CD4-positive, alpha-beta memory T cell (primary cell): ENCODE data around the gene PTPN4. TPM values are rescaled to one million over a fixed set of nuclear protein-coding genes. Genes with fewer than 3 reads are reported as not detected.

Source experiments
- CTCF ChIA-PET: fragments of 350-600 bp; sonication (Branson Sonifier 250); formaldehyde crosslinking; loops from one replicate; lab custom pipeline; 2021; ENCODE audit warnings: inconsistent platforms; ENCODE audit not compliant: partially characterized antibody; lab: Charles Lee
- POLR2A ChIA-PET: fragments of 350-600 bp; sonication (Branson Sonifier 250); formaldehyde crosslinking; loops from one replicate; lab custom pipeline; 2021; ENCODE audit not compliant: partially characterized antibody; lab: Charles Lee
- DNase-seq, 5 donors: peaks; one replicate each; pipeline versions ENCODE4 v3.0.0 to v3.0.0-alpha.2; 2020 to 2022; ENCODE audit warnings: mixed read lengths in 1 of 5
- H3K27ac ChIP-seq: one replicate; pipeline ENCODE4 v1.7.0; 2013; ENCODE audit warnings: low read depth, low read length
- H3K27me3 ChIP-seq: 2 replicates; pipeline ENCODE4 v1.7.0; 2013; ENCODE audit warnings: mild to moderate bottlenecking, low read length, moderate library complexity; ENCODE audit not compliant: insufficient read depth
- H3K36me3 ChIP-seq: 2 replicates; pipeline ENCODE4 v1.7.0; 2013; ENCODE audit warnings: mild to moderate bottlenecking, low read length, moderate library complexity; ENCODE audit not compliant: insufficient read depth
- H3K4me1 ChIP-seq: 2 replicates; pipeline ENCODE4 v1.7.0; 2013; ENCODE audit warnings: mild to moderate bottlenecking, low read length, moderate library complexity; ENCODE audit not compliant: insufficient read depth
- H3K4me3 ChIP-seq, 2 donors: one replicate each; pipeline ENCODE4 v1.7.0; 2013; ENCODE audit warnings: low read length in 2 of 2, mild to moderate bottlenecking in 1 of 2
- H3K9me3 ChIP-seq, 2 donors: one replicate each; pipeline ENCODE4 v1.7.0; 2013; ENCODE audit warnings: low read length in 2 of 2, control low read depth in 1 of 2; ENCODE audit not compliant: control insufficient read depth in 1 of 2
- H3K27ac Mint-ChIP-seq, 7 donors: one replicate each; pipeline ENCODE4 v1.8.0; 2020 to 2021; ENCODE audit warnings: mixed read lengths in 7 of 7, mild to moderate bottlenecking in 6 of 7, inconsistent platforms in 3 of 7, moderate library complexity in 3 of 7
- H3K27me3 Mint-ChIP-seq, 2 donors: one replicate each; pipeline ENCODE4 v1.8.0; 2020 to 2021; ENCODE audit warnings: mixed read lengths in 2 of 2
- H3K36me3 Mint-ChIP-seq, 2 donors: one replicate each; pipeline ENCODE4 v1.8.0; 2020 to 2021; ENCODE audit warnings: mixed read lengths in 2 of 2, inconsistent platforms in 1 of 2, mild to moderate bottlenecking in 1 of 2
- H3K4me1 Mint-ChIP-seq, 4 donors: one replicate each; pipeline ENCODE4 v1.8.0; 2020 to 2021; ENCODE audit warnings: mixed read lengths in 4 of 4, mild to moderate bottlenecking in 1 of 4
- H3K4me3 Mint-ChIP-seq, 8 donors: one replicate each; pipeline ENCODE4 v1.8.0; 2020 to 2021; ENCODE audit warnings: mixed read lengths in 8 of 8, mild to moderate bottlenecking in 7 of 8, moderate library complexity in 6 of 8, inconsistent platforms in 3 of 8
- H3K9me3 Mint-ChIP-seq, 8 donors: one replicate each; pipeline ENCODE4 v1.8.0; 2020 to 2021; ENCODE audit warnings: mixed read lengths in 8 of 8, mild to moderate bottlenecking in 5 of 8, inconsistent platforms in 3 of 8, moderate library complexity in 1 of 8
- intact Hi-C: fragments of 100-400 bp; cut with micrococcal nuclease; formaldehyde crosslinking; loops from one replicate; pipeline ENCODE4 v1.15.1; 2023
- polyA plus RNA-seq, 2 donors: library from polyadenylated mRNA; unstranded; fragments of 300-500 nt; fragmentation: Illumina TruSeq; gene quantifications; one replicate each; pipeline ENCODE4 v1.2.3, GENCODE V29; 2021
- total RNA-seq, 2 experiments: library from RNA; stranded (reverse); gene quantifications; one replicate each; pipeline ENCODE4 v1.2.3, GENCODE V29; 2021

Gene PTPN4
- total and polyA plus RNA-seq, 4 experiments from 2014 or later = 83.1 to 137 (median 92.9) TPM

DNA sequence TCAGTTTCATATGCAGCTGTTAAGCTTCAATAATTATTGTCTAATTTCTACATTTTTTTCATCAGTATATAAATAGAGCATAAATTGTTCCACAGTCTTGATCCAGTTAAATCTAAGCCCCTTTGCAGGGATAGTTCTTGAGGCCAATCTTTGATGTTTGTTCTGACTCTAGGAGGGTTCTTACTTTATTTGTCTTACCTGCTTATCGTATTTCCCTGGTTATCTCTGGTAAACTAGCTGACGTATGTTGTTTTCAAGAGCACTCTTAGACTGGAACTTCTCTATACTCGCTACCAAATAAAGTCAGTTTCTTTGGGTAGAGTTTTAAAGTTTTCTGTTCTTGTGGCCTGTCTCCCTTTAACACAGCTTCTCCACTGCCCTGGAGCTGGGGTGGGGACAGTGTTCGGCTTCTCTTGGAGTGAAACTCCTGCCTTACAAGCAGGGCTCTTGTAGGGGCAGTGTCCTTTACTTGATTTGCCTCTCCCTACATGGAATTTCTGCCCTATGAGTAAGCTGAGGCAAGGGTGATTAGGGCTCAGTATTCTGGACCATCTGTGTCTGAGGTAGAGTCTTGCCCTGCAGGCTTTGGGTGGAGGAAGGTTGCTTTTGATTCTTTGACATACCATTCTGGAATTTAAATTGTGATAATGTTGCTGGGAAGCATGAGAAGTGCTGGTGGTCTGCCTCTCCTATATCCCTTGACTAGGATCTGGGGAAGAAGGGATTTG is 90.3 kb downstream of the PTPN4 start:
- H3K36me3 Mint-ChIP-seq = peaks cover 31 to 65% of the 10 kb centered on the region in 2 donors

DNA sequence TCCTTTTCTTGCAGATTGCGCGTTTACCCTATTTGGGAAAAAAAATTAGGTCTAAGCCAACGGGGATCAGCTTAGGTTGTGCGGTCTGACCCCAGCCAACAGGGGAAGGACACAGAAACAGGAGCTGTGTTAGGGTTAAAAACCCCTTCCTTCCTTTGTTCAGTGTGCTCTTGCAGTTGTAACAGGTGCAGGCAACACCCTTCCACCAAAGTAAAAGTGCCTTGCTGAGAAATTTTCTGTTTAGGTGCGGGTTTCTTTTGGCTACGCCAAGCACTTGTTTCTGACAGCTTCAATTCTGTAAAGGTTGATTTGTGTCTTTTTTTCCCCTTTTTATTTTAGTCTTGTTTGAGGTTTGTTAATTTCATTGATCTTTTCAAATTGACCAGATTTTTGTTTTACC is 92.5 kb downstream of the PTPN4 start:
- no peak for DNase-seq
- peak overlapping the region in 1 of 7 donors; percentile 16 for H3K27ac Mint-ChIP-seq
- H3K9me3 ChIP-seq = peaks cover 0 to 16% of the 10 kb centered on the region in 2 donors
- H3K27ac ChIP-seq = no peak overlapping the region
- peaks cover 17 to 37% (median 33%) of the 10 kb centered on the region in 4 donors for H3K4me1 Mint-ChIP-seq
- H3K27me3 Mint-ChIP-seq = no peaks in the 10 kb centered on the region
- CTCF ChIA-PET = no interaction called here
- POLR2A ChIA-PET = no interaction called here
- peaks cover 37 to 60% of the 10 kb centered on the region in 2 donors for H3K36me3 Mint-ChIP-seq
- no peak overlapping the region for H3K4me3 ChIP-seq
- no peaks in the 10 kb centered on the region for H3K27me3 ChIP-seq
- intact Hi-C loops = no loop called here
- H3K4me3 Mint-ChIP-seq = no peak overlapping the region
- no peaks in the 10 kb centered on the region for H3K36me3 ChIP-seq
- H3K4me1 ChIP-seq = peaks cover 7% of the 10 kb centered on the region
- peaks cover 0 to 40% (median 34%) of the 10 kb centered on the region in 8 donors for H3K9me3 Mint-ChIP-seq

More for the DNA sequence above, 90.3 kb downstream of the PTPN4 start:
- Histone ChIP-seq H3K36me3 (no peaks in the 10 kb centered on the region), H3K27ac (no peak overlapping the region), H3K27me3 (no peaks in the 10 kb centered on the region), H3K4me3 (no peak overlapping the region), H3K4me1 (no peaks in the 10 kb centered on the region), H3K9me3 (peaks cover 0 to 16% of the 10 kb centered on the region in 2 donors)
- Mint-ChIP-seq H3K4me3 (peak overlapping the region in 1 of 8 donors; percentile 59), H3K27me3 (no peaks in the 10 kb centered on the region), H3K9me3 (peaks cover 0 to 44% (median 35%) of the 10 kb centered on the region in 8 donors), H3K4me1 (peaks cover 10 to 33% (median 25%) of the 10 kb centered on the region in 4 donors), H3K27ac (peak overlapping the region in 1 of 7 donors; percentile 89)
- intact Hi-C loops = no loop called here
- ChIA-PET POLR2A (no interaction called here), CTCF (no interaction called here)
- DNase-seq = no peak

DNA sequence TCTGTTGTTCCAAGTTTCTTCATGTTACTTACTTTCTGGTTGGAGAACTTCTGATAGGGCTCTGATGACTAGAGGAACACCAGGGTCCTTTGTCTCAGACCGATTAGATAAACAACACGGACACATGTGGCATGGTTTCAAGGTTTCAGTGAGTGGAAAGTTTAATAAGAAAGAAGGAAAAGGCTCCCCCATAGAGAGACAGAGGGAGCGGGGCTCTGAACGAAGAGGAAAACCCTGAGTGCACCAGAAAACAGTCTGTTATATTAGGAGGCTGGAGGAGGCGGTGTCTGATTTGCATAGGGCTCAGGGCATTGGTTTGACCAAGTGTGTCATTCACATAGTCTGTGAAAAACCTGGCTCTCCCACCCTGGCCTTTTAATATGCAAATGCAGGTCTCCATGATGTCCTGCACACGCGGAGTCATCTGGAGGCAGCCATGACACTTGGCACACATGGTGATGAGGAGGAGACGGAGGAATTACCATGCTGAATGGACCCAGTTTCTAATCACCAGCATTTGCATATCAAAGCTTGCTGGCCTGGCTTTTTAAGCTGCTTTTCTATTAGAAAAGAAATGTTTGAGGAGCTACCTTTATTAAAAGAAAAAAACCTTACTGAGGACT is 94.2 kb downstream of the PTPN4 start:
- Mint-ChIP-seq H3K27me3 (no peaks in the 10 kb centered on the region), H3K4me1 (peaks cover 15 to 40% (median 38%) of the 10 kb centered on the region in 4 donors), H3K36me3 (peaks cover 32 to 52% of the 10 kb centered on the region in 2 donors), H3K9me3 (peaks cover 0 to 40% (median 34%) of the 10 kb centered on the region in 8 donors), H3K27ac (no peak overlapping the region), H3K4me3 (peak overlapping the region in 1 of 8 donors; percentile 22)
- no peak for DNase-seq
- no peaks in the 10 kb centered on the region for H3K36me3 ChIP-seq
- ChIA-PET POLR2A (no interaction called here), CTCF (no interaction called here)
- no peak overlapping the region for H3K27ac ChIP-seq
- peaks cover 7% of the 10 kb centered on the region for H3K4me1 ChIP-seq
- H3K4me3 ChIP-seq = no peak overlapping the region
- H3K9me3 ChIP-seq = peaks cover 0 to 16% of the 10 kb centered on the region in 2 donors
- intact Hi-C loops = no loop called here
- no peaks in the 10 kb centered on the region for H3K27me3 ChIP-seq

DNA sequence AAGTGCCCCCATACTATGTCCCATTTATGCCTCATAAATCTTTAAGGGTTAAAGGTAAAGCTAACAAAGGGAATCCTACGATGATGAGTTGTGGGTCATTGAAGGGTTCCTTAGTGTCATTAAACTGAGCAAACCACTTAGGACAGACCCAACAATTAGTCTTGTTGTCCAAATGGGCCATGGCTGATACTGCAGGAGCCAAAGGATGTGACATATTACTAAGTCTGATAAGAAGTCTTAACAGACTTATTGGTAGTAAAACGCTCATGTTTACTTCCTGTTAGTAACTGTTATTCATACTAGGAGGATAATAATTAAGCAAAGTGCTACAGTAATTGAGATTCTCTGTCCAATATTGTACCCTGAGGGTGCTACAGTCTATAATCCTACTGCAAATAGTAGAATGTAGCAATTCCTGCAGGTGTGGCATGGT is 96.8 kb downstream of the PTPN4 start:
- Mint-ChIP-seq H3K36me3 (peaks cover 17 to 26% of the 10 kb centered on the region in 2 donors), H3K4me1 (peaks cover 33 to 53% (median 46%) of the 10 kb centered on the region in 4 donors), H3K27me3 (no peaks in the 10 kb centered on the region), H3K4me3 (no peak overlapping the region), H3K9me3 (peaks cover 0 to 23% (median 18%) of the 10 kb centered on the region in 8 donors), H3K27ac (peak overlapping the region in 1 of 7 donors; percentile 10)
- Histone ChIP-seq H3K4me1 (peaks cover 19% of the 10 kb centered on the region), H3K27me3 (no peaks in the 10 kb centered on the region), H3K9me3 (peaks cover 0 to 15% of the 10 kb centered on the region in 2 donors), H3K27ac (no peak overlapping the region), H3K4me3 (no peak overlapping the region), H3K36me3 (no peaks in the 10 kb centered on the region)
- DNase-seq = no peak
- ChIA-PET POLR2A (interaction anchor here (1.1 kb wide), 1 partner anchor 12 kb away, joined by 3 read pairs; no protein-coding TSS in a partner anchor), CTCF (interaction anchor here (1.1 kb wide), 1 partner anchor 69 kb away, joined by 3 read pairs; no protein-coding TSS in a partner anchor)
- intact Hi-C loops = no loop called here

DNA sequence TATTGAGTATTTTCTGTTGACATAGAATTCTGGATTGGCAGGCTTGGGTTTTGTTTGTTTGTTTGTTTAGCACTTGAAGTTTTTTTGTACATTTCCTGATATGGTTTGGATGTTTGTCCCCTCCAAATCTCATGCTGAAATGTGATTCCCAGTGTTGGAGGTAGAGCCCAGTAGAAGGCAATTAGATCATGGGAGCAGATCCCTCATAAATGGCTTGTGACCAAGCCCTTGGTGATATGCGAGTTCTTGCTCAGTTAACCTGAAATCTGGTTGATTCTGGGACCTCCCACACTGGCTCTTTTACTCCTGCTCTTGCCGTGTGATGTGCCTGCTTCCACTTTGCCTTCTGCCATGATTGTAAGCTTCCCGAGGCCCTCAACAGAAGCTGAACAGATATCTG is 98.0 kb downstream of the PTPN4 start:
- Mint-ChIP-seq H3K27me3 (no peaks in the 10 kb centered on the region), H3K27ac (peak overlapping the region in 3 of 7 donors; percentile 16 to 74 (median 46)), H3K9me3 (peaks cover 0 to 11% (median 6%) of the 10 kb centered on the region in 8 donors), H3K36me3 (peaks cover 12 to 22% of the 10 kb centered on the region in 2 donors), H3K4me1 (peaks cover 36 to 62% (median 53%) of the 10 kb centered on the region in 4 donors), H3K4me3 (peak overlapping the region in 2 of 8 donors; percentile 40 to 51)
- Histone ChIP-seq H3K36me3 (no peaks in the 10 kb centered on the region), H3K4me1 (peaks cover 31% of the 10 kb centered on the region), H3K27ac (no peak overlapping the region), H3K4me3 (no peak overlapping the region), H3K27me3 (no peaks in the 10 kb centered on the region), H3K9me3 (peaks cover 0 to 4% of the 10 kb centered on the region in 2 donors)
- intact Hi-C loops = no loop called here
- ChIA-PET POLR2A (no interaction called here), CTCF (no interaction called here)
- no peak for DNase-seq

DNA sequence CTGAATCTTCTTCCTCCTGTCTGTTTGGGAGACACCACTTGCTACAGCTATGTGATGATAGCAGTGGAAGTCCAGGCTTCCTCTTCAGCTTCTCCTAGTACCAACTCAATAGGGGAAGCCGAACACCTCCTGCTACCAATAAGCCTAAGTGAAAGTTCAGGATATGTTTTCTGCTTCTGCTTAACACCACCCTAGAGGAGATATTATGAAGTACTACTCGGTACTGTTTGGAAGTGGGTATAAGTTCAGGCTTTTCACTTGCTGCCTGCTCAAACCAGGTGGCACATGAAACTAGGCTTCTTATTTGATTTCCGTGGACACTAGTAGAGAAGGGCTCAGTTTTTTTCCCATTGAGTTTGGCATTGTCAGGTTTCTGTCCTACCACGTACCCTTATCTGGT is 99.8 kb downstream of the PTPN4 start:
- no peak overlapping the region for H3K27ac ChIP-seq
- no peaks in the 10 kb centered on the region for H3K9me3 ChIP-seq
- Mint-ChIP-seq H3K4me1 (peaks cover 47 to 76% (median 64%) of the 10 kb centered on the region in 4 donors), H3K27ac (no peak overlapping the region), H3K36me3 (peaks cover 19% of the 10 kb centered on the region in 2 donors), H3K27me3 (no peaks in the 10 kb centered on the region), H3K9me3 (peaks cover 0 to 2% (median 0%) of the 10 kb centered on the region in 8 donors), H3K4me3 (peak overlapping the region in 1 of 8 donors; percentile 18)
- intact Hi-C loops = no loop called here
- ChIA-PET CTCF (no interaction called here), POLR2A (interaction anchor here (0.6 kb wide), 1 partner anchor 12 kb away, joined by 3 read pairs; no protein-coding TSS in a partner anchor)
- H3K36me3 ChIP-seq = no peaks in the 10 kb centered on the region
- H3K4me1 ChIP-seq = peaks cover 37% of the 10 kb centered on the region
- DNase-seq = no peak
- H3K4me3 ChIP-seq = no peak overlapping the region
- H3K27me3 ChIP-seq = no peaks in the 10 kb centered on the region

DNA sequence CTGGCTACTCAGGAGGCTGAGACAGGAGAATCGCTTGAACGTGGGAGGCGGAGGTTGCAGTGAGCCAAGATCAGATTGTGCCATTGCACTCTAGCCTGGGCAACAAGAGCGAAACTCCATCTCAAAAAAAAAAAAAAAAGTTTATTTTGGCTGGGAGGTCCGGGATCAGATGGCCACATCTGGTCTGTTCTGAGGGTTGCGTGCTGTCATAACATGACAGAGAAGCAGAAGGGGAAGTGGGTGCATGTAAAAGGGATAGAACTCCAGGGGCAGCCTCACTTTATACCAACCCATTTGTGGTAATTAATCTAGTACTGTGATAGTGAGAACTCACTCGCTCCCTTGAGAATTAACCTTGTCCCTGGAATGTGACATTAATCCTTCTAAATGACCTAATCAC is 101.2 kb downstream of the PTPN4 start:
- no peak for DNase-seq
- no peaks in the 10 kb centered on the region for H3K27me3 ChIP-seq
- H3K9me3 Mint-ChIP-seq = peaks cover 0 to 2% (median 0%) of the 10 kb centered on the region in 8 donors
- peaks cover 37% of the 10 kb centered on the region for H3K4me1 ChIP-seq
- no peaks in the 10 kb centered on the region for H3K9me3 ChIP-seq
- H3K27ac ChIP-seq = no peak overlapping the region
- ChIA-PET POLR2A (no interaction called here), CTCF (no interaction called here)
- H3K36me3 Mint-ChIP-seq = peaks cover 12 to 15% of the 10 kb centered on the region in 2 donors
- peaks cover 48 to 80% (median 65%) of the 10 kb centered on the region in 4 donors for H3K4me1 Mint-ChIP-seq
- H3K4me3 ChIP-seq = no peak overlapping the region
- no peaks in the 10 kb centered on the region for H3K27me3 Mint-ChIP-seq
- H3K4me3 Mint-ChIP-seq = peak overlapping the region in 2 of 8 donors; percentile 6 to 30
- H3K27ac Mint-ChIP-seq = peak overlapping the region in 1 of 7 donors; percentile 9
- intact Hi-C loops = no loop called here
- no peaks in the 10 kb centered on the region for H3K36me3 ChIP-seq
